ENCODE data around the gene TAOK2. TPM values are rescaled to one million over a fixed set of nuclear protein-coding genes. Genes with fewer than 3 reads are reported as not detected.

TAOK2 gene
- total RNA-seq, 1 donor from 2014 or later = 130 TPM

GRCh38 chr16:29962344-29962994 is 11.2 kb upstream of the TAOK2 start:
- no peak for DNase-seq (ENCODE audit: extremely low read depth, low read depth, low spot score)

GRCh38 chr16:29963021-29963743 is 10.5 kb upstream of the TAOK2 start:
- DNase-seq (ENCODE audit: extremely low read depth, low read depth, low spot score) = no peak

GRCh38 chr16:29968205-29968604 is 5.5 kb upstream of the TAOK2 start:
- no peak for DNase-seq (ENCODE audit: extremely low read depth, low read depth, low spot score)

- no peak for DNase-seq (ENCODE audit: extremely low read depth, low read depth, low spot score)
These were observed 2.4 kb upstream of the TAOK2 start for GRCh38 chr16:29971304-29971703.

- no peak for DNase-seq (ENCODE audit: extremely low read depth, low read depth, low spot score)
These were observed 1.2 kb upstream of the TAOK2 start for GRCh38 chr16:29972500-29972899.

- DNase-seq (ENCODE audit: extremely low read depth, low read depth, low spot score) = no peak
These were observed 680 bp upstream of the TAOK2 start for GRCh38 chr16:29972992-29973383.

GRCh38 chr16:29974291-29975133 is 844 bp downstream of the TAOK2 start:
- DNase-seq (ENCODE audit: extremely low read depth, low read depth, low spot score) = peak; percentile 48

GRCh38 chr16:29975134-29975538 is 1.5 kb downstream of the TAOK2 start:
- no peak for DNase-seq (ENCODE audit: extremely low read depth, low read depth, low spot score)

GRCh38 chr16:29975811-29976511 is 2.3 kb downstream of the TAOK2 start:
- DNase-seq (ENCODE audit: extremely low read depth, low read depth, low spot score) = no peak

GRCh38 chr16:29977063-29977825 is 3.6 kb downstream of the TAOK2 start:
- DNase-seq (ENCODE audit: extremely low read depth, low read depth, low spot score) = no peak

- DNase-seq (ENCODE audit: extremely low read depth, low read depth, low spot score) = no peak
These were observed 4.4 kb downstream of the TAOK2 start for GRCh38 chr16:29978081-29978480.

- DNase-seq (ENCODE audit: extremely low read depth, low read depth, low spot score) = no peak
These were observed 5.0 kb downstream of the TAOK2 start for GRCh38 chr16:29978564-29979270.

- DNase-seq (ENCODE audit: extremely low read depth, low read depth, low spot score) = no peak
These were observed 9.1 kb downstream of the TAOK2 start for GRCh38 chr16:29982560-29983419.

- no peak for DNase-seq (ENCODE audit: extremely low read depth, low read depth, low spot score)
These were observed 9.9 kb downstream of the TAOK2 start for GRCh38 chr16:29983420-29984136.

GRCh38 chr16:29984137-29984763 is 10.6 kb downstream of the TAOK2 start:
- no peak for DNase-seq (ENCODE audit: extremely low read depth, low read depth, low spot score)

- DNase-seq (ENCODE audit: extremely low read depth, low read depth, low spot score) = no peak
These were observed 11.1 kb downstream of the TAOK2 start for GRCh38 chr16:29984764-29985147.

- no peak for DNase-seq (ENCODE audit: extremely low read depth, low read depth, low spot score)
These were observed 11.7 kb downstream of the TAOK2 start for GRCh38 chr16:29985271-29985811.
